RKO (cell line): ENCODE results near the gene TCF7L1.

Experiments
- DNase-seq: peaks from one replicate; pipeline ENCODE4 v3.0.0-alpha.2; 2016; ENCODE audit warnings: low spot score

TCF7L1 gene

DNA sequence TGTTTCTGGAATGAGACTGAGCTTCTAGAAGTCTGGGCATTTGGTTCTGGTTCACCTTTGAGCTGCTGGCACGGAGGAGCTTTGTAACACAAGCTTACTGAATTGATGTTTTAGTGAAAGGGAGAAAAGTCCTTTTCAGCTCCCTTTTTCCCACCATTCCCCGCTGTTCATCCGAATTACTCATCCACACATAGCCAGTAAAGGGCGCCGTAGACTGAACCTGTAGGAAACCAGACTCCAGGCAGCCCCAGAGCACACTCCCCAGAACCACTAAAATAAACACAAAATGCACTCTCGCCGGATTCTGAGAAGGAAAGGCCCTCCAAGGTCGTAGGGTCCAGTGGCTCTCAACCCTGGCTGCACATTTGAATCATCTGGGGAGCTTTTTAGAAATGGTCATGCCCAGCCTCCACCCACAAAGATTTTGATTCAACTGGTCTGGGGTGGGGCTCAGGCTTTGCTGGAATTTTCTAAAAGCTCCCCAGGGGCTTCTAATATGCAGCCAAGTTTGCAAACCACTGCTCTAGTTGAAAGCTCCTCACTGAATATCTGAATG lies 29.6 kb downstream of the TCF7L1 start:
- DNase-seq: no peak

GRCh38 chr2:85163675-85164074 lies 30.5 kb downstream of the TCF7L1 start:
- no peak for DNase-seq

DNA sequence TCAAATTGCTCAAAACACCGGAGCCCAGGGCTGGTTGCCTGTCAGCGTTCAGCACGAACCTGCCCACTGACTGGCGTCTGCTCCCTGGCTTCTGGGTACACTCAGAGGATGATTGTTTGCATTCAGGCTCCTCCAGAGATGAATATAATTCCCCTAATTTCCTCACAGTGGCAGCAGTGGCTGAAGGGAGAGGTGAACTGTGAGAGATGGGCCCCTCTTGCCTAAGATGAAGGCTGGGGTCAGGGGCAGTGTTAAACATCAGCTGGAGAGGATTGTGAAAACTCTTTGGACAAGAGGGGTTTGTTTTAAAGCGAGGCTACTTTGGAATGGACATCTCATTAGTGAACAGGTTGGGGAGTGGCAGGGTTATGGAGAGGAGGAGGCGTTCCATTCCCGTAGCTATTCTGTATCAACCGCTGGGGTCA lies 31.0 kb downstream of the TCF7L1 start:
- DNase-seq: no peak

DNA sequence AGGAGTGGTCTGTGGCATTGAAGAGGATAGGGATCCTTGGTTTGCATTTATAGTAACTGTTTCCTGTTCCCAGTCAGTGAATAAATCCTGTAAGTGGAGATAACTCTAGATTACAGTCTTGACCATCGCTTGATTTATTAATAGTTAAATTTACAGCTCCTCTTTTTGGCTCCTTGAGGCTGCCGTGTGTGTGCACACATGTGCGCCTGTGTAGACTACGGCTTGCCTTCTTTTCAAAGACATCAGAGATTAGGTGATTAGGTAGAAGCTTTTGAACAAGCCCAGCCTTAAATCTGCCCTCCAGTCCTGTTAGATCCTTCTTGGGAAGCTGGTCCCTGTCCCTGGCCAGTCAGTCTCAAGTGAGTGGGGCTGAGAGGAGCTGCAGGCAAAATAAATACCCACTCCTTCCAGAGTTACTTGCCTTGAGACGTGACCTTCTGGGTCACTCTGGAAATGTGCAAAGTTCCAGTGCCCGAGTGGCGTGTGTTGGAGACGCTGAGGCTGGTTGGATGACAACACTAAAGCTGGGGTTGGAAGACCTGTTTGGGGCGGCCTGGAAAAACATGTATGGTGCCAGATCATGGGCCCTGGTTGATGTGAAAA lies 32.0 kb downstream of the TCF7L1 start:
- DNase-seq: no peak

DNA sequence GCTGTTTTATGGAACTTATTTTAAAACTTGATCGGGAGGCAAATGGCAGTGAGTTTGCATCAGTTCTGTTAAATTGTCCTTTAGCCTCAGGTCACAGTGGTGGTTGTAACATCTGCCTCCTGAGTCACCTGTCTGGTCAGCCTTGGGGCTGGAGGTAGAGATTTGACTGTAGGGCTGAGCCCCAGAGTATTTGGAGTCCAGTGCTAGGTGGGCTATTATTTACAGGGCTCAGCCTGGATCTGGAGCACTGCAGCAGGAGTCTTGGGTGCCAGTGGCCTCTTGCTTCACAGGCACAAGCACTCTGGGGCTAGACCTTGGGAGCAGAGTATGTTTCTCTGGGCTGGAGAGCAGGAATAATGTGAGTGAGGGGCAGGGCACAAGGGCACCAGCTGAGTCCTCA lies 32.8 kb downstream of the TCF7L1 start:
- DNase-seq: no peak

- no peak for DNase-seq
Observed at GRCh38 chr2:85167479-85167878, 34.3 kb downstream of the TCF7L1 start.

DNA sequence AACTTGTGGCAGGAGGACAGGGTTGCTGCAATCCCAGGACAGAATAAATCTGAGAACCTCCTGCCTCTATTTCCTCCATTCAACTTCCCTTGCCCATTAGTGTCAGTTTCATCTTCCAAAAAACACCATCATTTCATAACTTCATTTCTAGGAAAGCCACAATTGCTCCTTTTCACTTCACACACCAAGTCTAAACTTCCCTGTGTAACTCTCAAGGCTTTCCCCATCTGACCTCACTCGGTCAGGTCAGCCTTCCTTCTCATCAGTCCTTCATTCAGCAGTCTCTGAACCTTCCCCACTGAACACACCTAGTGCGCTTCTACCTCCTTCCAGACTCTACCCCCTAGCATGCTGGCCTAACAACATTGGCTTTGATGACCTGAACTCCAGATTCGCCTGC lies 35.8 kb downstream of the TCF7L1 start:
- DNase-seq: no peak

GRCh38 chr2:85169581-85169980 lies 36.4 kb downstream of the TCF7L1 start:
- no peak for DNase-seq

DNA sequence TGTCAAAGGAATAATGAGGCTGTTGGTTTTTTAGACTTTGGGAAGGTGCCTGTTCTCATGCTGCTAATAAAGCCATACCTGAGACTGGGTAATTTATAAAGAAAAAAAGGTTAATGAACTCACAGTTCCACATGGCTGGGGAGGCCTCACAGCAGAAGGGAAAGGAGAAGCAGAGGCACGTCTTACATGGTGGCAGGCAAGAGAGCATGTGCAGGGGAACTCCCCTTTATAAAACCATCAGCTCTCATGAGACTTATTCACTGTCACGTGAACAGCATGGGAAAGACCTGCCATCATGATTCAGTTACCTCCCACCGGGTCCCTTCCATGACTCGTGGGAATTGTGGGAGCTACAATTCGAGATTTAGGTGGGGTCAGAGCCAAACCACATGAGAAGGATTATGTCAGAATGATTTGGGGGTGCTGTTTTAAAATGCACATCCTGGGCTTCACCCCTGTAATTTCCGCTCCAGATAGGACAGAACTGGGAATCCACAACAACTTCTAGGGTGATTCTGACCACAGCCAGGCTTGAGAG lies 37.8 kb downstream of the TCF7L1 start:
- DNase-seq: no peak

DNA sequence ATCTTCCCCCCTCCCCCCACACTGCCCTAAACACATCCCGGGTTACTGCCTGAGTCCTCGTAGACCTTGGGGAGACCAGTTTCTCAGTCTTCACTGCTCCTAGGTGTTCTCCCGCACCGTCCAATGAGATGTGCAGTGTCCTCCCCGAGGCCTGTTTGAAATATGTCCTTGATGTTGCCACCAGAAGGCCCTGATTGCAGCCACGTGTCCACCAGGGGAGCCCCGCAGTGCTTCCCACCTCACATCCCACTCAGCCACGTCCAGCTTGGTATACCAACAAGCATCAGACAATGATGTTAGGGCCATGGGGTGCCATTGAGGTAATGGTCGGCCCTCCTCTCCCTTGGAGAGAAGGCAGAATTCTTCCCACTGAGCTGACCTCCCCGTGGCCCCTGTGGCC lies 38.7 kb downstream of the TCF7L1 start:
- DNase-seq: no peak

DNA sequence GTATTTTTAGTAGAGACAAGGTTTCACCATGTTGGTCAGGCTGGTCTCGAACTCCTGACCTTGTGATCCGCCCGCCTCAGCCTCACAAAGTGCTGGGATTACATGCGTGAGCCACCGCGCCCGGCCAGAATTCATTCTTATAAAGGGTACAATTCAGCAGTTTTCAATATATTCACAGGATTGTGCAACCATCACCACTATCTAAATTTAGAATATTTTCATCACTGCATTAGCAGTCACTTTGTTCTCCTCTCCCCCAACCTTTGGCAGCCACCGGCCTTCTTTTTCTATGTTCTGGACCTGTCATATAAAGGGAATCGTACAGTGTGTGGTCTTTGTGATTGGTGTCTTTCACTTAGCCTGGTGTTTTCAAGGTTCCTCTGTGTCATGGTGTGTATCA lies 40.7 kb downstream of the TCF7L1 start:
- no peak for DNase-seq

DNA sequence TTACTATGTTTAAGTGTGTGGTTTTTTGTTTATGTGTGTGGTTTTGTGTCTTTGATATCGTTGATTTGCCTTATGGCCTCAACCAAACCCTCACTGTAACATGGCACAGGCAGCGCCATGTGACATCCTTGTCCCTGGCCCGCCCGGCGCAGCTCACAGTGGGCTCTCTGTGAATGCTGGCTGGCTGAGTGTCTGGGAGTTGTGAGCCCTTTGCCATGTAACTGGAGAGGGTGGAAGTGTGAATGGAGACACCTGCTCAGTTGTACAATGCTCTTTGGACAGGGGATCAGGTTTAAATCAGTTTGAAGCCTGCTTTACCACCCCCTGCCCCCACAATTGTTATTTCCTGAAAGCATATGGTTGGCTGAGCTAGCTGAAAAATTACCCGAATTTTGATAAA lies 41.8 kb downstream of the TCF7L1 start:
- no peak for DNase-seq

DNA sequence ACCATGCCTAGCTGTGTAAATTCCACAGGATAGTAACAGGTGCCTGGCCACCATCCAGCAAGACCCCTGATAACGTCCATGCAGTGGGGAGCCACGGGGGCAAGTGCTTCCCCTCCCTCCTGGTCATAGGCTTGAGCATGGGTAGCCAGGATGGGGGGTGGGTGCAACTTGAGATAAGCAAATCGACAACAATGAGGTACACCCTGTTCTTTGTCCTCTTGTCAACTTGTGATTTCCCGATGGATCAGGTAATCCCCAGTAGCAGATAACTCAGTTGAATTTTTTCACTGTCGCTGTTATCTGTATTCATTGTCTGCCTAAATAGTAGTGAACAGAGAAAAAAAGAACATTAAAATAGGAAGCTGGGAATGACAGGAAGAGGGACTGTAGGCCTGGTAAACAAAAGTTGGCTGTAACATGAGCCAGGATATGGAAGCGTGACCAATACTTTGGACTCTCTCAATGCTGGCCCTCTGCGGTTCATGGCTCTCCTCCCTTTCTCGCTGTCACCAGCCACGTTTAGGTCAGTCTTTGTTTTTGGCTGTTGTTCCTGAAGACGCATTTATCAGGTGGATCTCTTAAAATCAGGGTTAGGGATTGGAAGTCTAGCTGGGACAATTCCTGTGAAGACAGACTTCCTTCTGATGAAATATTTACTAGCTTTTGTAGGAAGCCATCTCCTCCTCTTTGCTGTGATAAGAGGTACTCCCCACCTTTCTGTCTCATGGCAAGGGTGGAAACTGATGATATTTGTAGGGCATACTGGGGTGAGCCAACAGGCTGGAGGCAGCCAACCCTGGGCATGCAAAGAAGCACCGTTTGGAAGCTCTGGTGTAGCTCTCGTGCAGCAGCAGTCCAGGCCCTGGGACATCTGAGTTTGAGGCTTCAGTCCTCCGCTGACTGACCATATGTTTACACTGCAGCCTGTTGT lies 42.4 kb downstream of the TCF7L1 start:
- no peak for DNase-seq

DNA sequence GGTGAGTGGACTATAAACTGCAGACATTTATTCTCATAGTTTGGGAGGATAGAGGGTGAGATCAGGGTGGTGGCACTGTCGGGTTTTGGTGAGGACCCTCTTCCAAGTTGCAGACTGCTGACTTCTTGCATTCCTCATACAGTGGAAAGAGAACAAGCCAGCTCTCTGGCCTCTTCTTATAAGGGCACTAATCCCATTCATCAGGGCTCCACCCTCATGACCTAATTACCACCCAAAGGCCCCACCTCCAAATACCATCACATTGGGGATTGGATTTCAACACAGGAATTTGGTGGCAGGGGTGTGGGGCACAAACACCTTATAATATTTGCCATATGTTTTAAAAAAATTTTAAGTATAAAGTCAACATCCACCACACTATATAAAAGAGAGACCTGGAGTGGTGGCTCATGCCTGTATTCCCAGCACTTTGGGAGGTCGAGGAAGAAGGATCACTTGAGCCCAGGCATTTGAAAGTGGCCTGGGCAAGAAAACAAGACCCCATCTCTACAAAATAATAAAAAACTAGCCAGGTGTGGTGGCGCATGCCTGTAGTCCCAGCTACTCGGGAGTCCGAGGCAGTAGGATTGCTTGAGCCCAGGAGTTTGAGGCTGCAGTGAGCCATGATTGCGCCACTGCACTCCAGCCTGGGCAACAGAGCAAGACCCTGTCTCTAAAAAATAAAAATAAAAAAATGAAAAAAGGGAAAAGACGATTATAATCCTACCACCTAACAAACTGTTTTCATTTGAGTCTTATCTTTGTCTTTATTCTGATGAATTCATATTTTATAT lies 44.0 kb downstream of the TCF7L1 start:
- DNase-seq: no peak

DNA sequence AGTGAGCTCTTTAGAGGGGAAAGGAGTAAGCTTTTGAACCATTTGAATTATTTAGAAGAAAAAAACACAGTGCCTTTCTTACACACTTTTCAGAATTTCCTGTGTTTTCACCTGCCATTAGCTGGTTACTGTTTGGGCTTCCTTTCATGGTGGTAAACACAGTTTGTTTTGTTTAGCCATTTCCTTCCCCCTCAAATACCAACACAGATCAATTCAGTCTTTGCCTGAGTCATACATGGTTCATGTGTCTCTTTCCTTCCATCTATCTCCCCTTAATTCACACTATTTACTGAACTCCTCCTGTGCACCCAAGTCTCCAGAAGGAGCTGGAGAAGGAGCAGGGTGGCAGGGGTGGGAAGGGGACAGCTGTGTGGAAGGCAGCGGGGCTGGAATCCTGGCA lies 45.0 kb downstream of the TCF7L1 start:
- DNase-seq: no peak

GRCh38 chr2:85178980-85179411 lies 45.8 kb downstream of the TCF7L1 start:
- DNase-seq: no peak

GRCh38 chr2:85179541-85179940 lies 46.3 kb downstream of the TCF7L1 start:
- DNase-seq: no peak

DNA sequence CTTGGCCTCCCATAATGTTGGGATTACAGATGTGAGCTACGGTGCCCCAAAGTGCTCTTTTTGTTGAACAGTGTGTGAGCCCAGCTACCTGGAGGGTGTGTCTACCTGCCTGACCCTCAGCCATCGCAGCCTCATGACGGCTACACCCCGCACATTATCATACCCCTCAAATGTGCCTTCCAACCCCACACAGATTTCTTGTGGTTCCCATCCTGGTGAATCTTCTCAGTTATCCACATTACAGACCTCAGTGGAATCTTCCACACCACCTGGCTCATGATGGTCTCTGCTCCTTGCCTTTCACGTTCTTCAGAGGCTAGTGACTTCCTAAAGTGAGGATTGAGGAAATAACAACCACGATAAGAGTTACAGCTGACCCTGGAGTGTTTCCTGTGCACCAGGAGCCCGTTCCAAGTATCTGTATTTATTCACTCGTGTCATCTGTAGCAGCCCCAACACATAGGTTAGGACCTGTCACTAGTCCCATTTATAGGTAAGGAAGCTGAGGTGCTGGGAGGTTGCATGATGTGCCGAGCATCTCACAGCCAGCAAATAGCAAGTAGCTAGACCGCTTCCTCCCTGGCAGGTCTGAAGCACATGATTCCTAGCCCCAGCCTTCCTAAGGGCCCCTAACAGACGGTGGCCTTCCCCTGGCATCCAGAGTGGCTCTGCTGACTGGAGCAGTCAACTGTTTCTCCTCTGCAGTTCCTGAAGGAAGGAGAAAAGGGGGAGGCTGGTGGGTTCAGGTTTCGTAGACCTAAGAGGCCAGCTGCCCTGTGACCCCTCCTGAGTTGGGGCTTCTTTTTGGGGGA lies 47.3 kb downstream of the TCF7L1 start:
- no peak for DNase-seq

- DNase-seq: no peak
Observed at GRCh38 chr2:85181134-85181631, 48.0 kb downstream of the TCF7L1 start.

GRCh38 chr2:85181844-85182456 lies 48.8 kb downstream of the TCF7L1 start:
- DNase-seq: no peak

DNA sequence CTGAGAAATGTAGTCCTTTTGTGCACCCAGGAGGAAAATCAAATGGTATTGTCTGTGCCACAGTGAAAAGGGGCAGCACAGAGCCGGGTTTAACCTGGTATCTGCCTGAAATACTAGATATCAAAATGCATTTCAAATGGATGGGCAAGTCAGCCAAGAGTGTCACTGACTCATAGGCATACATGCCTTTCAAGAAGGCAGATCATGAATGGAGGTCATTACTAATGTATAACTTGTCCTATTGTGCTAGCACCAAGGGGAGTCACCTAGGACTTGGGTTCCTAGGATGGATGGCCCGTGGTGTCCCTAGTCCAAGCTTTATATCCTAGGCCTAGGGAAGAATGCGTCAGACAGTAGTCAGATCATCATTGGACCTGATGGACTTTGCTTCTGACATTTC lies 49.9 kb downstream of the TCF7L1 start:
- DNase-seq: no peak
